Measurements from ENCODE around the gene TST.

- TF ChIP-seq CTCF (IDR thresholded peaks at IDR 0.05 in 8 of 11, conservative IDR thresholded peaks at IDR 0.05 in 3 of 11) (no peak), POLR2A (IDR thresholded peaks at IDR 0.05) (no peak)
Observed at GRCh38 chr22:37008365-37008764, 10.9 kb downstream of the TST start.
